K562 (cell line): ENCODE measurements around the gene ZNF350. TPM values are rescaled to one million over a fixed set of nuclear protein-coding genes. Genes with fewer than 3 reads are reported as not detected.

Experiments used
- CAMTA2 ChIP-seq: fragments of 250-450 bp; sonication (Bioruptor Pico); conservative IDR thresholded peaks from 2 replicates; pipeline ENCODE4 v1.5.1; 2022
- CBX8 ChIP-seq: fragments of 200-600 bp; sonication (generic); IDR thresholded peaks from 2 replicates; pipeline ENCODE4 v1.6.1; 2012; ENCODE audit warnings: borderline replicate concordance, mixed run types, low read depth, mild to moderate bottlenecking, moderate library complexity, mixed read lengths, low read length, control low read depth, inconsistent platforms; ENCODE audit not compliant: poor library complexity, severe bottlenecking; ENCODE audit errors: extremely low read depth
- CLOCK ChIP-seq: fragments of 250-450 bp; sonication (Bioruptor Pico); IDR thresholded peaks from 2 replicates; pipeline ENCODE4 v1.4.0; 2020; ENCODE audit warnings: mild to moderate bottlenecking, moderate library complexity, borderline replicate concordance
- GABPB2 ChIP-seq: fragments of 250-450 bp; sonication (Bioruptor Pico); conservative IDR thresholded peaks from 2 replicates; pipeline ENCODE4 v1.5.1; 2021; ENCODE audit warnings: mild to moderate bottlenecking
- HLTF ChIP-seq: fragments of 450-650 bp; IDR thresholded peaks from 2 replicates; pipeline ENCODE4 v1.6.1; 2016
- LEF1 ChIP-seq: fragments of 450-650 bp; IDR thresholded peaks from 2 replicates; pipeline ENCODE4 v1.6.1; 2016; ENCODE audit warnings: mild to moderate bottlenecking
- POLR2AphosphoS2 ChIP-seq: IDR thresholded peaks from 2 replicates; pipeline ENCODE4 v1.6.1; 2012; ENCODE audit warnings: low read length, improper control_type of control experiment
- RBM15 ChIP-seq: fragments of 200-400 bp; formaldehyde crosslinking; IDR thresholded peaks from 2 replicates; pipeline ENCODE4 v1.6.1; 2018; ENCODE audit warnings: mild to moderate bottlenecking, low read length, moderate library complexity; ENCODE audit not compliant: insufficient read depth
- REST ChIP-seq, 2 experiments: fragments of 450-650 bp; formaldehyde crosslinking in 1 of 2; IDR thresholded peaks; 2 replicates each; pipeline versions ENCODE4 v1.4.0 to v1.6.1; 2014 to 2020; ENCODE audit warnings: mild to moderate bottlenecking in 2 of 2, borderline replicate concordance in 1 of 2, low read depth in 1 of 2
- RFX1 ChIP-seq: fragments of 450-650 bp; IDR thresholded peaks from 2 replicates; pipeline ENCODE4 v1.6.1; 2016; ENCODE audit warnings: mild to moderate bottlenecking, moderate library complexity
- STAG1 ChIP-seq: sonication (generic); formaldehyde crosslinking; IDR thresholded peaks from 2 replicates; pipeline ENCODE4 v1.5.0; 2020; ENCODE audit warnings: missing genetic modification reagents, borderline replicate concordance
- ZBTB43 ChIP-seq: sonication (generic); formaldehyde crosslinking; IDR thresholded peaks from 2 replicates; pipeline ENCODE4 v1.8.0; 2023; ENCODE audit warnings: mild to moderate bottlenecking, missing genetic modification reagents
- ZNF224 ChIP-seq: sonication (generic); formaldehyde crosslinking; IDR thresholded peaks from 2 replicates; pipeline ENCODE4 v1.8.0; 2022; ENCODE audit warnings: mild to moderate bottlenecking, missing genetic modification reagents
- polyA plus RNA-seq, 8 experiments: library from polyadenylated mRNA; depleted of rRNA in 4 of 8; stranded (reverse) in 5 of 8; unstranded in 3 of 8; fragments of >200 nt; fragmentation: Nextera tagmentation in 2 of 8; fragmentation: Illumina TruSeq in 1 of 8; extraction: Ambion mirVana in 2 of 8; extraction: Trizol in 1 of 8; gene quantifications; 2 replicates each; pipeline versions ENCODE4 v1.2.1 to v1.2.3, GENCODE V29; 2011 to 2014; ENCODE audit warnings: inconsistent platforms in 1 of 8, missing spikeins in 1 of 8
- total RNA-seq, 7 experiments: library from RNA; depleted of rRNA in 6 of 7; stranded (reverse); fragments of >200 nt in 6 of 7; fragmentation: Illumina TruSeq in 2 of 7; extraction: Trizol in 2 of 7; gene quantifications; 2 replicates each; pipeline versions ENCODE4 v1.2.1 to v1.2.3, GENCODE V29; 2011 to 2021; ENCODE audit warnings: low replicate concordance in 1 of 7

Gene ZNF350
- total and polyA plus RNA-seq, 9 of the 15 experiments (the other 6 are each of a cell fraction or from before 2014, with no cell fraction given) = 1.7 to 4.8 (median 2.9) TPM

- no peak for TF ChIP-seq CBX8
- TF ChIP-seq HLTF = no peak
- TF ChIP-seq ZNF224 (CRISPR knock-in tag) = peak; percentile 66; the same call in 1 of the 2 replicates
- TF ChIP-seq STAG1 (CRISPR knock-in tag) = no peak
- no peak for TF ChIP-seq CLOCK (CRISPR knock-in tag)
- no peak for TF ChIP-seq RBM15
- TF ChIP-seq RFX1 = no peak
- TF ChIP-seq LEF1 = no peak
- no peak for TF ChIP-seq ZBTB43
- no peak for TF ChIP-seq POLR2AphosphoS2
- no peak for TF ChIP-seq REST (IDR thresholded peaks at IDR 0.05; ENCODE audit: borderline replicate concordance)
- no peak for TF ChIP-seq REST (CRISPR knock-in tag; IDR thresholded peaks at IDR 0.05; ENCODE audit: low read depth)
- no peak for TF ChIP-seq GABPB2 (CRISPR knock-in tag)
- TF ChIP-seq CAMTA2 (CRISPR knock-in tag) = no peak
Observed at GRCh38 chr19:52028027-52028779, 41.6 kb upstream of the ZNF350 start, which contains the start of gene ZNF614 (continued).
